Ovary (tissue), 9 donors: ENCODE measurements around the gene PTGES. TPM values are rescaled to one million over a fixed set of nuclear protein-coding genes. Genes with fewer than 3 reads are reported as not detected.
"Not testable (repeated sequence)": the region's sequence is repeated elsewhere in the genome, so short reads cannot be mapped to it uniquely, and the experiment has no call there.

Experiments used
- DNase-seq, 5 donors: peaks; one replicate each; pipeline ENCODE4 v3.0.0-alpha.2; 2019 to 2020
- H3K27ac ChIP-seq, 2 donors: fragments of 200-600 bp; one replicate each; pipeline versions ENCODE4 v1.5.1 to v1.8.0; 2019 to 2022
- H3K27me3 ChIP-seq: fragments of 200-600 bp; one replicate; pipeline ENCODE4 v1.8.0; 2022
- H3K36me3 ChIP-seq: fragments of 200-600 bp; sonication (generic); one replicate; pipeline ENCODE4 v1.5.1; 2019
- H3K4me1 ChIP-seq: one replicate; pipeline ENCODE4 v1.8.1; 2013; ENCODE audit warnings: mild to moderate bottlenecking, moderate library complexity; ENCODE audit not compliant: insufficient read depth
- H3K4me3 ChIP-seq: fragments of 200-600 bp; sonication (generic); one replicate; pipeline ENCODE4 v1.5.1; 2017
- H3K9me3 ChIP-seq, 2 donors: fragments of 200-600 bp in 1 of 2; sonication (generic) in 1 of 2; one replicate each; pipeline versions ENCODE4 v1.5.1 to v1.8.1; 2013 to 2019; ENCODE audit warnings: mild to moderate bottlenecking in 1 of 2, moderate library complexity in 1 of 2
- CTCF ChIP-seq, 3 donors: fragments of 450-650 bp in 2 of 3; fragments of 200-600 bp in 1 of 3; IDR thresholded peaks; one replicate each; pipeline versions ENCODE4 v1.5.1 to v1.8.0; 2016 to 2022; ENCODE audit warnings: antibody characterized with exemption in 3 of 3, mild to moderate bottlenecking in 1 of 3
- EP300 ChIP-seq: sonication (generic); formaldehyde crosslinking; IDR thresholded peaks from one replicate; pipeline ENCODE4 v1.6.1; 2017; ENCODE audit warnings: antibody characterized with exemption
- POLR2A ChIP-seq: fragments of 450-650 bp; IDR thresholded peaks from one replicate; pipeline ENCODE4 v1.6.1; 2017; ENCODE audit warnings: antibody characterized with exemption, mild to moderate bottlenecking, moderate library complexity
- WGBS, 3 donors: extraction: QIAGEN DNeasy Blood & Tissue Kit in 1 of 3; methylation state at CpG; one replicate each; pipeline versions ENCODE4 v1.1.5 to v1.1.7; 2013 to 2017; 5-methylcytosine and 5-hydroxymethylcytosine counted together
- intact Hi-C, 4 donors: fragments of 100-400 bp; cut with DNase I; formaldehyde crosslinking; loops; one replicate each; pipeline versions ENCODE4 v1.11.0 to v1.15.1; 2022 to 2023
- polyA plus RNA-seq, 2 donors: library from polyadenylated mRNA; stranded (reverse); fragments of 200-250 nt in 1 of 2; fragments of 350-450 nt in 1 of 2; fragmentation: Illumina TruSeq in 1 of 2; extraction: RNeasy Lipid Tissue Mini Kit (QIAGEN cat#74804) in 1 of 2; gene quantifications; one replicate each; pipeline ENCODE4 v1.2.3, GENCODE V29; 2013 to 2014
- total RNA-seq, 7 donors: library from RNA; depleted of rRNA in 2 of 7; stranded (reverse); fragments of >200 nt in 2 of 7; fragmentation: NEBNext Ultra II Directional in 3 of 7; extraction: Animal tissue kit (Norgen Biotek cat#: 25700) in 3 of 7; gene quantifications; one replicate each; pipeline versions ENCODE4 v1.1.0 to v1.2.4, GENCODE V29; 2016 to 2023
- donor health status: DM: no; HTN: no; CAD: no; lungs with moderate emphysema.
- donor health status: DM: no; HTN: no; CAD: no.
- donor health status: Bipolar disorder and iron deficiency.
- donor health status: DM: yes; HTN: yes; CAD: no.
- donor health status: DM: no; HTN: no; CAD: no.
- donor health status: DM: yes; HTN: yes; CAD: no.

Gene PTGES
- total and polyA plus RNA-seq, 9 donors: 0.63 to 22.6 (median 1.6) TPM

- WGBS, 3 donors: 96 to 97% (median 97%) methylated on average over 6 of the region's 6 CpGs
Measured at GRCh38 chr9:129768486-129768885, 15.6 kb upstream of the PTGES start.

GRCh38 chr9:129765764-129766317 is 13.0 kb upstream of the PTGES start:
- no peak overlapping the region for H3K4me3 ChIP-seq
- no peaks in the 10 kb centered on the region for H3K27me3 ChIP-seq
- 93 to 95% (median 94%) methylated on average over 4 of the region's 4 CpGs for WGBS, 3 donors
- intact Hi-C loops: no loop called here
- no peak for DNase-seq
- H3K27ac ChIP-seq: no peak overlapping the region
- H3K4me1 ChIP-seq: peaks cover 8% of the 10 kb centered on the region
- no peaks in the 10 kb centered on the region for H3K36me3 ChIP-seq
- no peak for TF ChIP-seq POLR2A
- TF ChIP-seq CTCF (IDR thresholded peaks at IDR 0.05): no peak
- TF ChIP-seq EP300: no peak
- no peaks in the 10 kb centered on the region for H3K9me3 ChIP-seq

More at GRCh38 chr9:129768486-129768885, 15.6 kb upstream of the PTGES start:
- intact Hi-C loops: no loop called here
- peaks cover 1% of the 10 kb centered on the region for H3K4me1 ChIP-seq
- H3K27ac ChIP-seq: no peak overlapping the region
- H3K4me3 ChIP-seq: no peak overlapping the region
- H3K36me3 ChIP-seq: no peaks in the 10 kb centered on the region
- DNase-seq: no peak
- H3K9me3 ChIP-seq: no peaks in the 10 kb centered on the region
- TF ChIP-seq EP300 (no peak), CTCF (IDR thresholded peaks at IDR 0.05) (no peak), POLR2A (no peak)
- H3K27me3 ChIP-seq: no peaks in the 10 kb centered on the region

- peak in 4 of 5 donors; percentile 40 to 67 (median 56) for DNase-seq
- Histone ChIP-seq H3K36me3 (no peaks in the 10 kb centered on the region), H3K27me3 (no peaks in the 10 kb centered on the region), H3K27ac (peak overlapping the region in 1 of 2 donors; percentile 34), H3K4me3 (no peak overlapping the region), H3K9me3 (no peaks in the 10 kb centered on the region), H3K4me1 (peaks cover 8% of the 10 kb centered on the region)
- TF ChIP-seq CTCF (IDR thresholded peaks at IDR 0.05) (no peak), EP300 (no peak), POLR2A (no peak)
- intact Hi-C loops: loop anchor here in 1 of 4 donors (5.0 kb wide), 1 partner anchor 51 kb away; no protein-coding TSS in a partner anchor
- WGBS, 3 donors: 58 to 65% (median 63%) methylated on average over 13 of the region's 13 CpGs
Measured at GRCh38 chr9:129762985-129763926, 10.4 kb upstream of the PTGES start.

- DNase-seq: peak in 2 of 5 donors; percentile 30 to 55
- not testable (repeated sequence) for H3K36me3 ChIP-seq, H3K4me1 ChIP-seq, H3K4me3 ChIP-seq, H3K9me3 ChIP-seq, H3K27me3 ChIP-seq
- H3K27ac ChIP-seq: peak overlapping the region in 1 of 2 donors; percentile 34
- WGBS, 3 donors: 47 to 51% (median 47%) methylated on average over 13 of the region's 13 CpGs
- intact Hi-C loops: loop anchor here in 1 of 4 donors (5.0 kb wide), 1 partner anchor 50 kb away; no protein-coding TSS in a partner anchor
Measured at GRCh38 chr9:129762370-129762984, 9.6 kb upstream of the PTGES start.
